HepG2 (cell line): ENCODE results near the gene CGB8. TPM values are rescaled to one million over a fixed set of nuclear protein-coding genes. Genes with fewer than 3 reads are reported as not detected.

Experiments
- ATAC-seq: fragments of 200-7000 bp; cut with Tn5 transposase; 3 replicates; pipeline ENCODE4 v1.9.1; 2020; ENCODE audit warnings: mild to moderate bottlenecking, moderate library complexity
- BruUV-seq: library from RNA; stranded (reverse); fragments of 400-500 nt; replicated peaks from 2 replicates; lab custom pipeline; 2021; lab: Mats Ljungman, UMichigan
- CTCF ChIA-PET: fragments of 300-600 bp; formaldehyde crosslinking; extraction: SDS; loops from one replicate; lab custom pipeline; 2021; ENCODE audit warnings: low total read pairs, inconsistent platforms, low intra/inter-chr PET ratio; lab: Yijun Ruan, JAX
- POLR2A ChIA-PET: fragments of 350-600 bp; sonication (Branson Sonifier 250); formaldehyde crosslinking; loops from one replicate; lab custom pipeline; 2020; ENCODE audit warnings: antibody characterized with exemption, inconsistent platforms; lab: Yijun Ruan, JAX
- DNase-seq: peaks from one replicate; pipeline ENCODE4 v3.0.0-alpha.2; 2015; ENCODE audit warnings: low spot score
- FAIRE-seq: peaks from 3 replicates; lab custom pipeline; 2011; peaks lifted over from hg19 to GRCh38; lab: Jason Lieb, UNC
- H2AFZ ChIP-seq: one replicate; pipeline ENCODE4 v1.6.1; 2011; ENCODE audit warnings: low read length, inconsistent platforms
- H3K27ac ChIP-seq: fragments of 300-600 bp; 3 replicates; pipeline ENCODE4 v1.8.0; 2011; ENCODE audit warnings: mixed run types, mild to moderate bottlenecking, mixed read lengths, low read length, inconsistent platforms; ENCODE audit not compliant: insufficient read depth; ENCODE audit errors: extremely low read length
- H3K27me3 ChIP-seq, 2 experiments: fragments of 200-600 bp in 1 of 2; 2 replicates in 1 of 2; 3 replicates in 1 of 2; pipeline versions ENCODE4 v1.6.0 to v1.8.0; 2011; ENCODE audit warnings: low read length in 2 of 2, mild to moderate bottlenecking in 2 of 2, moderate library complexity in 2 of 2, inconsistent platforms in 1 of 2; ENCODE audit not compliant: insufficient read depth in 2 of 2, control insufficient read depth in 1 of 2
- H3K36me3 ChIP-seq, 2 experiments: fragments of 200-600 bp in 1 of 2; replicated peaks in 1 of 2; 2 replicates in 1 of 2; 3 replicates in 1 of 2; pipeline versions ENCODE4 v1.5.1 to v1.8.0; 2011; ENCODE audit warnings: low read length in 2 of 2, inconsistent platforms in 1 of 2; ENCODE audit not compliant: insufficient read depth in 2 of 2, control insufficient read depth in 1 of 2
- H3K4me1 ChIP-seq: 2 replicates; pipeline ENCODE4 v1.5.1; 2012; ENCODE audit warnings: low read length, inconsistent platforms; ENCODE audit not compliant: insufficient read depth
- H3K4me2 ChIP-seq: 2 replicates; pipeline ENCODE4 v1.6.0; 2011; ENCODE audit warnings: low read depth, low read length, inconsistent platforms
- H3K4me3 ChIP-seq, 3 experiments: fragments of 200-600 bp in 1 of 3; sonication (generic), shearing (Covaris generic) in 1 of 3; replicated peaks in 1 of 3; 2 replicates each; pipeline ENCODE4 v1.5.1; 2011 to 2016; ENCODE audit warnings: low read length in 3 of 3, inconsistent platforms in 2 of 3, low read depth in 2 of 3, mild to moderate bottlenecking in 2 of 3, control low read depth in 1 of 3, mixed read lengths in 1 of 3; ENCODE audit not compliant: insufficient read depth in 1 of 3
- H3K79me2 ChIP-seq: one replicate; pipeline ENCODE4 v1.6.1; 2011; ENCODE audit warnings: low read length, inconsistent platforms; ENCODE audit not compliant: insufficient read depth
- H3K9ac ChIP-seq: 2 replicates; pipeline ENCODE4 v1.6.0; 2011; ENCODE audit warnings: mild to moderate bottlenecking, low read depth, low read length, inconsistent platforms; ENCODE audit not compliant: insufficient read depth
- H3K9me3 ChIP-seq: 2 replicates; pipeline ENCODE4 v1.5.1; 2012; ENCODE audit warnings: mild to moderate bottlenecking, low read length
- H4K20me1 ChIP-seq: 2 replicates; pipeline ENCODE4 v1.6.0; 2011; ENCODE audit warnings: inconsistent platforms, mild to moderate bottlenecking, low read length, moderate library complexity; ENCODE audit not compliant: insufficient read depth
- HNF4A ChIP-seq: sonication (generic); formaldehyde crosslinking; IDR thresholded peaks from 2 replicates; pipeline ENCODE4 v1.4.0; 2020; ENCODE audit warnings: missing genetic modification reagents
- ISX ChIP-seq: sonication (generic); formaldehyde crosslinking; conservative IDR thresholded peaks from 2 replicates; pipeline ENCODE4 v1.5.0; 2020; ENCODE audit warnings: missing genetic modification reagents
- TIGD3 ChIP-seq: sonication (generic); formaldehyde crosslinking; IDR thresholded peaks from 2 replicates; pipeline ENCODE4 v1.5.1; 2020; ENCODE audit warnings: mild to moderate bottlenecking, missing genetic modification reagents, borderline replicate concordance
- ZBTB34 ChIP-seq: sonication (generic); formaldehyde crosslinking; IDR thresholded peaks from 2 replicates; pipeline ENCODE4 v1.8.0; 2022; ENCODE audit warnings: mild to moderate bottlenecking, missing genetic modification reagents
- ZBTB46 ChIP-seq: sonication (generic); formaldehyde crosslinking; IDR thresholded peaks from 2 replicates; pipeline ENCODE4 v1.4.0; 2020; ENCODE audit warnings: mild to moderate bottlenecking, missing genetic modification reagents, borderline replicate concordance
- ZNF230 ChIP-seq: sonication (generic); formaldehyde crosslinking; IDR thresholded peaks from 2 replicates; pipeline ENCODE4 v1.4.0; 2020; ENCODE audit warnings: mild to moderate bottlenecking, missing genetic modification reagents
- ZNF234 ChIP-seq: sonication (generic); formaldehyde crosslinking; conservative IDR thresholded peaks from 2 replicates; pipeline ENCODE4 v1.5.1; 2020; ENCODE audit warnings: mild to moderate bottlenecking, missing genetic modification reagents
- ZNF260 ChIP-seq: sonication (generic); formaldehyde crosslinking; IDR thresholded peaks from 2 replicates; pipeline ENCODE4 v1.4.0; 2020; ENCODE audit warnings: missing genetic modification reagents, low read depth, mild to moderate bottlenecking, borderline replicate concordance
- ZNF556 ChIP-seq: sonication (generic); formaldehyde crosslinking; IDR thresholded peaks from 2 replicates; pipeline ENCODE4 v1.4.0; 2020; ENCODE audit warnings: mild to moderate bottlenecking, missing genetic modification reagents, borderline replicate concordance
- WGBS: methylation state at CpG from one replicate; pipeline ENCODE4 v1.1.6; 2017; ENCODE audit warnings: low lambda C conversion rate; 5-methylcytosine and 5-hydroxymethylcytosine counted together
- in situ Hi-C: cut with HindIII; loops from 2 replicates; pipeline ENCODE4 v1.10.0; 2017; ENCODE audit warnings: low pct_unique_long_range_greater_than_20kb; ENCODE audit not compliant: extremely low pct_ligation_motif_present
- intact Hi-C: fragments of 100-400 bp; cut with micrococcal nuclease; formaldehyde crosslinking; loops from one replicate; pipeline ENCODE4 v1.10.0; 2022; ENCODE audit not compliant: unreplicated experiment
- polyA plus RNA-seq, 8 experiments: library from polyadenylated mRNA; depleted of rRNA in 3 of 8; stranded (reverse) in 7 of 8; unstranded in 1 of 8; fragments of >200 nt; fragmentation: Illumina TruSeq in 4 of 8; extraction: Trizol in 4 of 8; gene quantifications; 2 replicates each; pipeline versions ENCODE4 v1.2.1 to v1.2.3, GENCODE V29; 2011 to 2016; ENCODE audit warnings: low read depth in 4 of 8, missing spikeins in 1 of 8, mixed read lengths in 1 of 8; ENCODE audit not compliant: insufficient read depth in 1 of 8
- total RNA-seq, 5 experiments: library from RNA; depleted of rRNA; stranded (reverse); fragments of >200 nt; fragmentation: Illumina TruSeq; extraction: Trizol; gene quantifications; 2 replicates each; pipeline ENCODE4 v1.2.3, GENCODE V29; 2016; ENCODE audit warnings: low read depth in 1 of 5

CGB8 gene
- total and polyA plus RNA-seq, 2 of the 13 experiments (the other 11 are each of a cell fraction or from before 2014, with no cell fraction given): not detected

GRCh38 chr19:49067554-49067953 is 18.6 kb upstream of the CGB8 start:
- TF ChIP-seq TIGD3 (CRISPR knock-in tag): no peak
- no peak for TF ChIP-seq ZNF230 (CRISPR knock-in tag)
- no peak for TF ChIP-seq ZNF260 (CRISPR knock-in tag)
- TF ChIP-seq HNF4A (CRISPR knock-in tag): no peak
- no peak for TF ChIP-seq ISX (CRISPR knock-in tag)
- no peak for TF ChIP-seq ZBTB34 (CRISPR knock-in tag)
- no peak for TF ChIP-seq ZBTB46 (CRISPR knock-in tag)
- TF ChIP-seq ZNF556 (CRISPR knock-in tag): no peak
- no peak for TF ChIP-seq ZNF234
- TF ChIP-seq, all 625 proteins: peak for 0
- in situ Hi-C loops: no loop called here
- no peaks in the 10 kb centered on the region for H3K36me3 ChIP-seq
- POLR2A ChIA-PET: no interaction called here
- no peak overlapping the region for H3K4me3 ChIP-seq
- CTCF ChIA-PET: no interaction called here
- ATAC-seq (no peak), FAIRE-seq (no peak), DNase-seq (no peak)
- H3K9me3 ChIP-seq: no peaks in the 10 kb centered on the region
- BruUV-seq: no TSS peak
- H3K4me2 ChIP-seq: no peak overlapping the region
- WGBS: no CpG with 5 or more reads among the region's 3 CpGs
- H3K27ac ChIP-seq: no peak overlapping the region
- intact Hi-C loops: no loop called here
- no peak overlapping the region for H3K9ac ChIP-seq
- peaks cover 3 to 43% of the 10 kb centered on the region in 2 experiments; a peak in 4 of 5 replicates for H3K27me3 ChIP-seq
- no peaks in the 10 kb centered on the region for H4K20me1 ChIP-seq
- H2AFZ ChIP-seq: no peak overlapping the region
- H3K79me2 ChIP-seq: no peaks in the 10 kb centered on the region
- H3K4me1 ChIP-seq: peaks cover 8% of the 10 kb centered on the region; the same call in 1 of the 2 replicates
